Measurements from ENCODE around the gene CCT8L2.
"Not testable (repeated sequence)": the region's sequence is repeated elsewhere in the genome, so short reads cannot be mapped to it uniquely, and the experiment has no call there.

DNA sequence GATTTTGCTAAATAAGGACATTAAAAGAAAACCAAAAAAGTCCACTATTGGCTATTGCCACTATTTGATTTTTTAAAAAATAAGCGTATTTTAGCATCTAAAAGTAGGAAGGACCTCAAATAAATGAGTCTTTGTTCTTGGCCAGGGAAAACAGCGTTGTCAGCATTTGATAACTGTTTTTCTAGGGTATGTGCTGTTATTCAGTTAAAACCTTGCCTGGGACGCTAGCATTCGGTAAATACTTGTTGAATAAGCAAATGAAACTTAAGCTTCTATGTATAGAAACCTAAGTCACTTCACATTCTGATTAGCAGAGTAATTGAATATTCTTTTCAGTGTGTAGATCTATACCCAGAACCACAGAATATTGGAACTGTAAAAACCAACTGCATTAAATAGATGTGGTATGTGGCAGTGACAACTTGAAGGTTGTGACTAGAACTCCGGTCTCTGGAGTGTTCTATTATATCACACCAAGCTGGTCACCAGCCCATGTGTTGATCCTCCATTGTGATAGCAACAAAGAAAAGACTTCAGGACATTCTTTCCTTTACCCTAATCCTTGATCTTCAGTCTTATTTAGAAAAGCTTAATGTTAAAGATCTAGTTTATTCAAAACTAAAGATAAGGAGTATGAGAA lies 23.1 kb upstream of the CCT8L2 start:
- TF ChIP-seq, protein P1, sequence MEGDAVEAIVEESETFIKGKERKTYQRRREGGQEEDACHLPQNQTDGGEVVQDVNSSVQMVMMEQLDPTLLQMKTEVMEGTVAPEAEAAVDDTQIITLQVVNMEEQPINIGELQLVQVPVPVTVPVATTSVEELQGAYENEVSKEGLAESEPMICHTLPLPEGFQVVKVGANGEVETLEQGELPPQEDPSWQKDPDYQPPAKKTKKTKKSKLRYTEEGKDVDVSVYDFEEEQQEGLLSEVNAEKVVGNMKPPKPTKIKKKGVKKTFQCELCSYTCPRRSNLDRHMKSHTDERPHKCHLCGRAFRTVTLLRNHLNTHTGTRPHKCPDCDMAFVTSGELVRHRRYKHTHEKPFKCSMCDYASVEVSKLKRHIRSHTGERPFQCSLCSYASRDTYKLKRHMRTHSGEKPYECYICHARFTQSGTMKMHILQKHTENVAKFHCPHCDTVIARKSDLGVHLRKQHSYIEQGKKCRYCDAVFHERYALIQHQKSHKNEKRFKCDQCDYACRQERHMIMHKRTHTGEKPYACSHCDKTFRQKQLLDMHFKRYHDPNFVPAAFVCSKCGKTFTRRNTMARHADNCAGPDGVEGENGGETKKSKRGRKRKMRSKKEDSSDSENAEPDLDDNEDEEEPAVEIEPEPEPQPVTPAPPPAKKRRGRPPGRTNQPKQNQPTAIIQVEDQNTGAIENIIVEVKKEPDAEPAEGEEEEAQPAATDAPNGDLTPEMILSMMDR (IDR thresholded peaks at IDR 0.05; ENCODE audit: control extremely low read depth in 1 of 3, insufficient read depth in 1 of 3, low read depth in 1 of 3, low read length in 3 of 3), result not testable (repeated sequence)
- TF ChIP-seq SIN3A (conservative IDR thresholded peaks at IDR 0.05 in 1 of 2, IDR thresholded peaks at IDR 0.05 in 1 of 2; ENCODE audit: low read depth in 1 of 2, low read length in 2 of 2); POLR2A (IDR thresholded peaks at IDR 0.05; ENCODE audit: control extremely low read depth in 1 of 2, low read depth in 2 of 2, low read length in 2 of 2); CEBPB (IDR thresholded peaks at IDR 0.05; ENCODE audit: low read depth, low read length); RAD21 (IDR thresholded peaks at IDR 0.05 in 1 of 2, conservative IDR thresholded peaks at IDR 0.05 in 1 of 2; ENCODE audit: low read depth in 2 of 2, low read length in 2 of 2); CBX8 (IDR thresholded peaks at IDR 0.05; ENCODE audit: borderline replicate concordance, low read depth, low read length); SUZ12 (IDR thresholded peaks at IDR 0.05; ENCODE audit: low read length): not testable (repeated sequence)

All from H1 (cell line).